Type B pancreatic cell (in vitro differentiated cells): ENCODE results near the gene HSPA13. TPM values are rescaled to one million over a fixed set of nuclear protein-coding genes. Genes with fewer than 3 reads are reported as not detected.
A peak's percentile ranks its signal among the peaks of the same experiment; 100 is the strongest.

Source experiments
- DNase-seq: peaks from one replicate; pipeline ENCODE4 v3.0.0; 2021; ENCODE audit warnings: mixed read lengths; ENCODE audit not compliant: unreplicated experiment; ENCODE audit errors: extremely low spot score
- H3K27ac Mint-ChIP-seq: 2 replicates; pipeline ENCODE4 v1.8.0; 2021; ENCODE audit warnings: mild to moderate bottlenecking, mixed read lengths
- H3K27me3 Mint-ChIP-seq: 2 replicates; pipeline ENCODE4 v1.8.0; 2021; ENCODE audit warnings: mixed read lengths
- H3K36me3 Mint-ChIP-seq: 2 replicates; pipeline ENCODE4 v1.8.0; 2021; ENCODE audit warnings: mixed read lengths
- H3K4me1 Mint-ChIP-seq: one replicate; pipeline ENCODE4 v1.8.0; 2021; ENCODE audit warnings: mixed read lengths; ENCODE audit not compliant: unreplicated experiment
- H3K4me3 Mint-ChIP-seq: 2 replicates; pipeline ENCODE4 v1.8.0; 2021; ENCODE audit warnings: mild to moderate bottlenecking, mixed read lengths
- H3K9me3 Mint-ChIP-seq: 2 replicates; pipeline ENCODE4 v1.8.0; 2021; ENCODE audit warnings: mixed read lengths
- CTCF ChIP-seq: fragments of 200-600 bp; sonication (generic); conservative IDR thresholded peaks from 2 replicates; pipeline ENCODE4 v1.5.0; 2021; ENCODE audit warnings: antibody characterized with exemption, mild to moderate bottlenecking
- total RNA-seq: library from RNA; stranded (reverse); gene quantifications from 2 replicates; pipeline ENCODE4 v1.2.1, GENCODE V29; 2021; ENCODE audit warnings: low replicate concordance

HSPA13 gene
- total RNA-seq, 1 donor from 2014 or later, result 38.1 TPM

- peaks cover 12% of the 10 kb centered on the region for H3K36me3 Mint-ChIP-seq
- H3K4me3 Mint-ChIP-seq, result peak overlapping the region; percentile 100
- no peak for DNase-seq
- TF ChIP-seq CTCF, result no peak
- H3K9me3 Mint-ChIP-seq, result no peaks in the 10 kb centered on the region
- no peaks in the 10 kb centered on the region for H3K27me3 Mint-ChIP-seq
- peak overlapping the region; percentile 99 for H3K27ac Mint-ChIP-seq
- peaks cover 31% of the 10 kb centered on the region for H3K4me1 Mint-ChIP-seq
These were observed 486 bp downstream of the HSPA13 start for GRCh38 chr21:14382486-14382834.

DNA sequence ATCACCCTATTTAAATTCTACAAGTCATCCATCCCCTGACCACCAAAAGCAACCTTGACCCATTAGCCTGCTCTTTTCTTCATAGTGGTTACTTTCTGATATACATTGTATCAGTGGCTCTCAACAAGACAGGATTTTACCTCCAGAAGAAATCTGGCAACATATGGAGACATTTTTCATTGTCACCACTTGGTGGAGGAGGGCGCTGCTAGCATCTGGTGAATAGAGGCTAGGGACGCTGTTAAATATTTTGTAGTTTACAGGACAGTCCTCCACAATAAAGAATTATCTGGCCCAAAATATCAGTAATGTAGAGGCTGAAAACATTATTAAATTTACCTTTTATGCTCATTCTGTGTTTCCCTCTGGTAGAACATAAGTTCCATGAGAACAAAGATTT is 6.1 kb downstream of the HSPA13 start:
- TF ChIP-seq CTCF, result peak; percentile 23
- no peaks in the 10 kb centered on the region for H3K9me3 Mint-ChIP-seq
- no peak overlapping the region for H3K4me3 Mint-ChIP-seq
- H3K4me1 Mint-ChIP-seq, result peaks cover 17% of the 10 kb centered on the region
- peaks cover 39% of the 10 kb centered on the region for H3K36me3 Mint-ChIP-seq
- no peaks in the 10 kb centered on the region for H3K27me3 Mint-ChIP-seq
- H3K27ac Mint-ChIP-seq, result no peak overlapping the region
- no peak for DNase-seq

GRCh38 chr21:14366998-14367397 is 15.9 kb downstream of the HSPA13 start:
- no peak overlapping the region for H3K27ac Mint-ChIP-seq

GRCh38 chr21:14361958-14362357 is 21.0 kb downstream of the HSPA13 start:
- Mint-ChIP-seq H3K4me1 (peaks cover 2% of the 10 kb centered on the region), H3K36me3 (no peaks in the 10 kb centered on the region), H3K4me3 (no peak overlapping the region), H3K27ac (no peak overlapping the region), H3K27me3 (no peaks in the 10 kb centered on the region), H3K9me3 (no peaks in the 10 kb centered on the region)
- no peak for DNase-seq
- TF ChIP-seq CTCF, result no peak

More at GRCh38 chr21:14366998-14367397, 15.9 kb downstream of the HSPA13 start:
- H3K36me3 Mint-ChIP-seq, result no peaks in the 10 kb centered on the region
- H3K4me3 Mint-ChIP-seq, result no peak overlapping the region
- TF ChIP-seq CTCF, result no peak
- no peaks in the 10 kb centered on the region for H3K4me1 Mint-ChIP-seq
- H3K27me3 Mint-ChIP-seq, result no peaks in the 10 kb centered on the region
- no peak for DNase-seq
- H3K9me3 Mint-ChIP-seq, result no peaks in the 10 kb centered on the region

- Mint-ChIP-seq H3K36me3 (no peaks in the 10 kb centered on the region), H3K4me1 (peaks cover 4% of the 10 kb centered on the region), H3K27ac (no peak overlapping the region), H3K4me3 (no peak overlapping the region), H3K27me3 (no peaks in the 10 kb centered on the region), H3K9me3 (no peaks in the 10 kb centered on the region)
- DNase-seq, result no peak
- no peak for TF ChIP-seq CTCF
These were observed 24.2 kb downstream of the HSPA13 start for GRCh38 chr21:14358775-14359174.

GRCh38 chr21:14356746-14357145 is 26.2 kb downstream of the HSPA13 start:
- Mint-ChIP-seq H3K36me3 (no peaks in the 10 kb centered on the region), H3K27me3 (no peaks in the 10 kb centered on the region), H3K4me1 (peaks cover 4% of the 10 kb centered on the region), H3K4me3 (no peak overlapping the region), H3K9me3 (no peaks in the 10 kb centered on the region), H3K27ac (no peak overlapping the region)
- TF ChIP-seq CTCF, result no peak
- DNase-seq, result no peak
